ENCODE results near the gene SLC35F3.

The SLC35F3 gene

DNA sequence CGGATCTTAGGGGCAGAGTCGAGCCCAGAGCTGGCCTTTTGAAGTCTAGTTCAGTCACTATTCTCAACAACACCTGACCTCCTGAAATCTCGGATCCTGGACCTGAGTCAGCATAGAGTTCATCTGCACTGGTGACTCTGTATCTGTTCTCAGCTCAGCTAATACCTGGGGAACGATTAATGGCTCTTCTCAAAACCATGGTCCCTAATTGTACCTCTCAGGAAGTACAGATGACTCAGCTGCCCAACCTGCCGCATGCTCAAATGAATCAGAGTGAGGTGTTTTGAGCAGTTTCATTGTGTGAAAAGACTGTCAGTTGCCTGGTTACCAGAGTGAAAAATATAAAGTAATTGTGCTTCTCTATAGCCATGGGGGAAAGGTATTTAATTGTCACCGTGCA is 89.2 kb downstream of the SLC35F3 start:
- Histone ChIP-seq H3K27ac (ENCODE audit: low read depth, low read length) (no peak overlapping the region), H3K79me2 (ENCODE audit: control insufficient read depth, insufficient read depth, low read length, unreplicated experiment) (no peaks in the 10 kb centered on the region), H3K36me3 (ENCODE audit: insufficient read depth, low read length) (no peaks in the 10 kb centered on the region), H3K4me1 (ENCODE audit: control insufficient read depth, insufficient read depth, low read length, unreplicated experiment) (no peaks in the 10 kb centered on the region), H3K4me3 (ENCODE audit: low read depth, low read length) (no peak overlapping the region), H2AFZ (ENCODE audit: low read length, unreplicated experiment) (no peak overlapping the region), H3K27me3 (ENCODE audit: insufficient read depth, low read length) (no peaks in the 10 kb centered on the region)

DNA sequence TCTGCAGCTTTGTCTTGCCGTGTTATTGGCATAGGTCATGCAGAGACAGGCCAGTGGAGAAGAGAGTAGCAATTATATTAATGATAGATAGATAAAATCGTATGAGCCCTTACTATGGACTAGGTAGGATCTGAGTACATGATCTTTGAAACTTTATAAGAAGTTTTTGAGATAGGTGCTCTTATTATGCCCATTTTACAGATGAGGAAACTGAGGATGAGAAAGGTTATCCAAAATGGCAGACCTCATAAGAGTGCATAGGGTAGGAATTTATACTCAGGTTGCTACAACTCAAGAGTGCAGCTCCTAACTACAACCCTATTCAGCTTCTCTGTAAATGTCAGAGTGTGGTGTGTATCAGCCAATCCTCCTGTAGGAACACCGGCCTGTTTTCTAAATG is 89.6 kb downstream of the SLC35F3 start:
- Histone ChIP-seq H3K4me1 (ENCODE audit: control insufficient read depth, insufficient read depth, low read length, unreplicated experiment) (no peaks in the 10 kb centered on the region), H3K4me3 (ENCODE audit: low read depth, low read length) (no peak overlapping the region), H2AFZ (ENCODE audit: low read length, unreplicated experiment) (no peak overlapping the region), H3K36me3 (ENCODE audit: insufficient read depth, low read length) (no peaks in the 10 kb centered on the region), H3K79me2 (ENCODE audit: control insufficient read depth, insufficient read depth, low read length, unreplicated experiment) (no peaks in the 10 kb centered on the region), H3K27me3 (ENCODE audit: insufficient read depth, low read length) (no peaks in the 10 kb centered on the region), H3K27ac (ENCODE audit: low read depth, low read length) (no peak overlapping the region)

DNA sequence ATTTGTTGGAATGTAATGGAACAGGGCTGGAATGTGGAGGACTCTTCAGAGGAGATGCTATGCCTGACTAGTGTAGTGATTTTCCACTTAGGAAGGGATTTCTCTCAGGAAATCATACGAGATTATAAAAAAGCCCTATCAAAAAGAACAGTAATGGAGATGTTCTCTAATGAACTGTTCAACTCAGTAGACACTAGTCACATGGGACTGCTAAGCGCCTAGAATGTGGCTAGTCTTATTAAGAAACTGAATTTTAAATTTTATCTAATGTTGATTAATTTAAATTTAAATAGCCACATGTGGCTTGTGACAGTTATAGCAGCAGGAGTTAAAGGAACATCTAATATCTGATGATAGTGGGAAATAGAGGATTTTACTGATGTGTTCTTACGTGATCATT is 94.0 kb downstream of the SLC35F3 start:
- Histone ChIP-seq H3K4me1 (ENCODE audit: control insufficient read depth, insufficient read depth, low read length, unreplicated experiment) (no peaks in the 10 kb centered on the region), H3K36me3 (ENCODE audit: insufficient read depth, low read length) (no peaks in the 10 kb centered on the region), H3K4me3 (ENCODE audit: low read depth, low read length) (no peak overlapping the region), H3K79me2 (ENCODE audit: control insufficient read depth, insufficient read depth, low read length, unreplicated experiment) (no peaks in the 10 kb centered on the region), H2AFZ (ENCODE audit: low read length, unreplicated experiment) (no peak overlapping the region), H3K27ac (ENCODE audit: low read depth, low read length) (no peak overlapping the region), H3K27me3 (ENCODE audit: insufficient read depth, low read length) (no peaks in the 10 kb centered on the region)

DNA sequence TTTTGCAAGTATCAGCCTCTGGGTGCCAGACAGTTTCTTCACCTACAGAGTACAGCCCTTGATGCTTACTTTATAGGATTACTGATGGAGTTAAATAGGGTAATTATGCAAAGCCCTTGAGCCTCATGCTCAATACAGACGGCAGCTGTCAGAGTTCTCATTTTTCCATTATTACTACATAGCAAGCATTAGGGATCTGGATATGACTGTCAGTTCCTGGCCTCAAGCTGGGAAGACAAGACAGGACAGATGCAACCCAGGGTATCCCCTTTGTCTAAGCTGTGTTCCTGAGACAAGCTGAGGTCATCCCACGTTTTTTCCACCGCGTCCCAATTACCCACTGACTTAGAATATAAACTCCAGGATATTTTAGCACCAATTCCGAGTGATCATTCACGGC is 94.4 kb downstream of the SLC35F3 start:
- H2AFZ ChIP-seq (ENCODE audit: low read length, unreplicated experiment): no peak overlapping the region
- no peaks in the 10 kb centered on the region for H3K79me2 ChIP-seq (ENCODE audit: control insufficient read depth, insufficient read depth, low read length, unreplicated experiment)
- no peaks in the 10 kb centered on the region for H3K4me1 ChIP-seq (ENCODE audit: control insufficient read depth, insufficient read depth, low read length, unreplicated experiment)
- no peak overlapping the region for H3K4me3 ChIP-seq (ENCODE audit: low read depth, low read length)
- H3K27me3 ChIP-seq (ENCODE audit: insufficient read depth, low read length): no peaks in the 10 kb centered on the region
- no peak overlapping the region for H3K27ac ChIP-seq (ENCODE audit: low read depth, low read length)
- H3K36me3 ChIP-seq (ENCODE audit: insufficient read depth, low read length): no peaks in the 10 kb centered on the region

DNA sequence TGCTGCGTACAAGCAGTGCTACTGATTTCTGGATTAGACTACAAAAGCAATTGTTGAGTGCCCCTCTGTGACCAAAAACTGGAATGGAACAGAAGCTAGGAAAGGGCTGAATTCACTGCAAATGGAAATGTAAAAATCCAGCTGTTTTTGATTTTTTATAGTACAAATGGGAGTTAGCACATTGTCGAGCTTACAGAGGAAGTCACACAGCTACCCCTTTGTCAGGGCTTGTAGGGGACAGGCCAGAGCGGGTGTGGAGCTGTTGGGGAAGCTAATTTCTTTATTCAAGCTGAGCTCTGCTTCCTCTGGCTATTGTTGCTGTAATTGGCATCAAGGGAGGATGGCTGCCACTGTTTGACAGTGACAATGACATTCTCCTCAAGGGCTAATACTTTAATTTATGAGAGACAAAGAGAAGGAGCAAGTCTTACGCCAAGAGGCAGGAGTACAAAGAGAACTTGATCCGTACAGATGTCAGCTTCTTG is 96.1 kb downstream of the SLC35F3 start:
- no peak overlapping the region for H3K4me3 ChIP-seq (ENCODE audit: low read depth, low read length)
- H3K27ac ChIP-seq (ENCODE audit: low read depth, low read length): no peak overlapping the region
- no peaks in the 10 kb centered on the region for H3K27me3 ChIP-seq (ENCODE audit: insufficient read depth, low read length)
- H3K4me1 ChIP-seq (ENCODE audit: control insufficient read depth, insufficient read depth, low read length, unreplicated experiment): no peaks in the 10 kb centered on the region
- H3K36me3 ChIP-seq (ENCODE audit: insufficient read depth, low read length): no peaks in the 10 kb centered on the region
- H3K79me2 ChIP-seq (ENCODE audit: control insufficient read depth, insufficient read depth, low read length, unreplicated experiment): no peaks in the 10 kb centered on the region
- no peak overlapping the region for H2AFZ ChIP-seq (ENCODE audit: low read length, unreplicated experiment)

DNA sequence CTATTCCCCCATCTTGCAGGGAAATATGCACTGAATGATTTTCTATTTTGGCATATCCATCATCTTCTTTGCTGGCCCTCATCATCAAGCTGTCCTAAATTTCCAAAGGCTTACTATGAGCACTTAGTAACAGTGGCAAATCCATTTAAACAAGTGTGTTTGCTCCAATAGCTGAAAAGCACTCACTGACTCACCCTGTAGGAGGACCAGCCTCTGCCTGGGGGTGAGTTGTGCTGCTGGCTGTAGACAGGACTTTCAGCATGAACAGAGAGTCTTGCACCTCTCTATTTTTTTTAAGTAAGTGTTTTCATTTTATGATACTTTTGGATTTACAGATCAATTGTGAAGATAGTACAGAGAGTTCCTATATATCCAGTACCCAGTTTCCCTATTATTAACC is 97.3 kb downstream of the SLC35F3 start:
- Histone ChIP-seq H3K27ac (ENCODE audit: low read depth, low read length) (no peak overlapping the region), H3K4me3 (ENCODE audit: low read depth, low read length) (no peak overlapping the region), H3K36me3 (ENCODE audit: insufficient read depth, low read length) (no peaks in the 10 kb centered on the region), H3K27me3 (ENCODE audit: insufficient read depth, low read length) (no peaks in the 10 kb centered on the region), H3K4me1 (ENCODE audit: control insufficient read depth, insufficient read depth, low read length, unreplicated experiment) (no peaks in the 10 kb centered on the region), H3K79me2 (ENCODE audit: control insufficient read depth, insufficient read depth, low read length, unreplicated experiment) (no peaks in the 10 kb centered on the region), H2AFZ (ENCODE audit: low read length, unreplicated experiment) (no peak overlapping the region)

DNA sequence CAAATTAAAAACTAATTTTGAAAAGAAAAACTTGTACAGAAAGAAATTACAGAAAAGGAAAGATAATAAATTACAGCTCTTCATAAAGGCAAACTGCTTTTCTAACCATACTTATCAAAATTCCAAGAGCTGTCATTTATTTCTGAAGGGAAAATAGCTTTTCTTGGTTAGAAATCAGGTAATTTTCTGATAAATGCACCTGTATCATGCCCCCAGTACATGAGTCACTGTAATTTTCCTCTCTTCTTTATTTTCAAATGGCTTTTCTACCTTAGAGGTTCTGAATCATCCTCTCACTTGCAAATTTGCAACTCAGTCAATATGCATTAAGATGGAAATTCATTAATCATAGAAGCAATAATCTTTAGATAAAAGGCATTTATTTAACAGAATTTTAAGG is 100.1 kb downstream of the SLC35F3 start:
- no peaks in the 10 kb centered on the region for H3K27me3 ChIP-seq (ENCODE audit: insufficient read depth, low read length)
- no peaks in the 10 kb centered on the region for H3K36me3 ChIP-seq (ENCODE audit: insufficient read depth, low read length)
- no peak overlapping the region for H2AFZ ChIP-seq (ENCODE audit: low read length, unreplicated experiment)
- H3K4me1 ChIP-seq (ENCODE audit: control insufficient read depth, insufficient read depth, low read length, unreplicated experiment): no peaks in the 10 kb centered on the region
- H3K4me3 ChIP-seq (ENCODE audit: low read depth, low read length): no peak overlapping the region
- H3K27ac ChIP-seq (ENCODE audit: low read depth, low read length): no peak overlapping the region
- no peaks in the 10 kb centered on the region for H3K79me2 ChIP-seq (ENCODE audit: control insufficient read depth, insufficient read depth, low read length, unreplicated experiment)

DNA sequence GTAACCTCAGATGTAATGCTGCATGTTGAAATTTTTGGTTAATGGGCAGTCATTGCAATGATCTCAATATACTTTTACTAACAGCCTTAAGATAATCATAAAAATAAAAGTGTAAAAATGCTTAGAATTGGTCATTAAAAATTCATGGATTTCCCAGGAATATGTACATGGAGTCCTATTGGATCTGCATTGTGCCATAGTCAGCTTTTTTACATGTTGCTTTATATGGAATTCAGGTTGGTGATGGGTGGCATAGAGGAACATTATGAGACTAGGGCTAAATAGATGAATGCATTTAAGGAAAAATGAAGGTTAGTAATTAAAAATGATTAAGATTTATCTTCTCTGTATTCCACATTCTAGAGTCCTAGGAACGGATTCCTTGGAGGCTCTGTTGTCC is 103.2 kb downstream of the SLC35F3 start:
- Histone ChIP-seq H3K4me3 (ENCODE audit: low read depth, low read length) (no peak overlapping the region), H3K4me1 (ENCODE audit: control insufficient read depth, insufficient read depth, low read length, unreplicated experiment) (no peaks in the 10 kb centered on the region), H3K36me3 (ENCODE audit: insufficient read depth, low read length) (no peaks in the 10 kb centered on the region), H3K27me3 (ENCODE audit: insufficient read depth, low read length) (no peaks in the 10 kb centered on the region), H3K27ac (ENCODE audit: low read depth, low read length) (no peak overlapping the region), H3K79me2 (ENCODE audit: control insufficient read depth, insufficient read depth, low read length, unreplicated experiment) (no peaks in the 10 kb centered on the region), H2AFZ (ENCODE audit: low read length, unreplicated experiment) (no peak overlapping the region)

DNA sequence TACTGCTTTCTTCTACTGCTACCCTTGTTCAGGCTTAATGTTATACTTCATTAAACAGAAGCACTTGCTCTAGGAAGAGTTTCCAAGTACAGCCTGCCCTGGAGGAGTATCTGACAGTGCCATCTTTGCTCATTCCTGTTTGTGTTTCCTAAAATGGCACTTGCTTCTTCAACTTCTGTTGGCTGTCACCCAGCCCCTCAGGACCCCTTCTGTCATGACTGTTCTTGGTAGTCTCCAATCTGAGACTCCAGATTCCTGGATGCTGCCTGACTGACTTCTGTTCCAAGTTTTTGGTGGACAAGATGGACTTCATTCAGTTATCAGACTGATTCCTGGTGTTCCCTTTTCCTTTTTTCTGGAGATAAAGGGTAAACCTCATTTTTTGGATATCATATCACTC is 104.1 kb downstream of the SLC35F3 start:
- H3K4me1 ChIP-seq (ENCODE audit: control insufficient read depth, insufficient read depth, low read length, unreplicated experiment): no peaks in the 10 kb centered on the region
- H3K27me3 ChIP-seq (ENCODE audit: insufficient read depth, low read length): no peaks in the 10 kb centered on the region
- H3K4me3 ChIP-seq (ENCODE audit: low read depth, low read length): no peak overlapping the region
- no peaks in the 10 kb centered on the region for H3K36me3 ChIP-seq (ENCODE audit: insufficient read depth, low read length)
- H3K79me2 ChIP-seq (ENCODE audit: control insufficient read depth, insufficient read depth, low read length, unreplicated experiment): no peaks in the 10 kb centered on the region
- H3K27ac ChIP-seq (ENCODE audit: low read depth, low read length): no peak overlapping the region
- no peak overlapping the region for H2AFZ ChIP-seq (ENCODE audit: low read length, unreplicated experiment)

DNA sequence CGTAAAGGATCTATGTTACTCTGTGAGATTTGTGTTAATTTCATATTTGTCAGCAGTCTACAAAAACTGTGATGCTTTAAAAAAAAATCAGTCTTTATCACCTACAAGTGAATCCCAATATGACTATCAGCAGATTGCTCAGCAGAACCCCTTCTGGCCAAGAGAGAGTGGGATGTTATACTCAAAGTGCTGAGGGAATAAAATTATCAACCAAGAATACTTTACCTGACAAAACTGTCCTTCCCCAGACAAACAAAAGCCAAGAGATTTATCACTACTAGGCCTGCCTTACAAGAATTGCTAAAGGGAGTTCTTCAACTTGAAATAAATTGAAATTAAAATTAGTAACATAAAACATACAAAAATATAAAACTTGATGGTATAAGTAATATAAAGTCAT is 105.2 kb downstream of the SLC35F3 start:
- Histone ChIP-seq H2AFZ (ENCODE audit: low read length, unreplicated experiment) (no peak overlapping the region), H3K27me3 (ENCODE audit: insufficient read depth, low read length) (no peaks in the 10 kb centered on the region), H3K36me3 (ENCODE audit: insufficient read depth, low read length) (no peaks in the 10 kb centered on the region), H3K27ac (ENCODE audit: low read depth, low read length) (no peak overlapping the region), H3K79me2 (ENCODE audit: control insufficient read depth, insufficient read depth, low read length, unreplicated experiment) (no peaks in the 10 kb centered on the region), H3K4me3 (ENCODE audit: low read depth, low read length) (no peak overlapping the region), H3K4me1 (ENCODE audit: control insufficient read depth, insufficient read depth, low read length, unreplicated experiment) (no peaks in the 10 kb centered on the region)

DNA sequence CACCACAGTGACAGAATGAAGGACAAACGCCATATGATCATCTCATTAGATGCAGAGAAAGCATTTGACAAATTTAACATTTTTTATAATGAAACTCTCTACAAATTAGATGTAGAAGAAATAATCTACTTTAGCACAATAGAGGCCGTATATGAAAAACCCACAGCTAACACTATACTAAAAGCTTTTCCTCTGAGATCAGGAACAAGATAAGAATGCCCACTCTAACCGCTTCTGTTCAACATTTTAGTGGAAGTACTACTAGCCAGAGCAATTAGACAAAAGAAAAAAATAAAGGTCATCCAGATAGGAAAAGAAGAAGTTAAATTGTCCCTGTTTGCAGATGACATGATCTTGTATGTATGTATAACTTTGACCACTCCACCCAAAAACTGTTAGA is 109.7 kb downstream of the SLC35F3 start:
- no peak overlapping the region for H3K27ac ChIP-seq (ENCODE audit: low read depth, low read length)
- no peaks in the 10 kb centered on the region for H3K36me3 ChIP-seq (ENCODE audit: insufficient read depth, low read length)
- H3K4me1 ChIP-seq (ENCODE audit: control insufficient read depth, insufficient read depth, low read length, unreplicated experiment): no peaks in the 10 kb centered on the region
- no peaks in the 10 kb centered on the region for H3K27me3 ChIP-seq (ENCODE audit: insufficient read depth, low read length)
- no peak overlapping the region for H3K4me3 ChIP-seq (ENCODE audit: low read depth, low read length)
- no peaks in the 10 kb centered on the region for H3K79me2 ChIP-seq (ENCODE audit: control insufficient read depth, insufficient read depth, low read length, unreplicated experiment)
- H2AFZ ChIP-seq (ENCODE audit: low read length, unreplicated experiment): no peak overlapping the region

All from ACC112 (cell line).